HEK293 (cell line): ENCODE measurements around the gene ATRNL1.

Experiments used
- CTCF ChIA-PET: fragments of 350-600 bp; formaldehyde crosslinking; extraction: SDS; loops from one replicate; lab custom pipeline; 2021; ENCODE audit warnings: antibody characterized with exemption; lab: Yijun Ruan, JAX
- POLR2A ChIA-PET: fragments of 300-600 bp; formaldehyde crosslinking; extraction: SDS; loops from one replicate; lab custom pipeline; 2020; ENCODE audit warnings: antibody characterized with exemption, inconsistent platforms; lab: Yijun Ruan, JAX
- H3K27ac ChIP-seq: fragments of 200-500 bp; sonication (Bioruptor generic); 2 replicates; pipeline ENCODE4 v1.5.1; 2014; ENCODE audit warnings: low read depth, low read length, control low read depth, inconsistent platforms; ENCODE audit errors: extremely low read depth
- H3K36me3 ChIP-seq, 2 experiments: fragments of 200-500 bp in 1 of 2; sonication (Bioruptor generic) in 1 of 2; 1 replicate in 1 of 2; 2 replicates in 1 of 2; pipeline ENCODE4 v1.5.1; 2014 to 2017; ENCODE audit warnings: inconsistent platforms in 2 of 2, low read length in 2 of 2; ENCODE audit not compliant: control insufficient read depth in 2 of 2, insufficient read depth in 1 of 2
- H3K4me1 ChIP-seq: fragments of 200-500 bp; sonication (Bioruptor generic); 2 replicates; pipeline ENCODE4 v1.5.1; 2014; ENCODE audit warnings: mild to moderate bottlenecking, low read length, inconsistent platforms; ENCODE audit not compliant: control insufficient read depth, insufficient read depth
- H3K4me3 ChIP-seq: 2 replicates; pipeline ENCODE4 v1.5.1; 2011; ENCODE audit warnings: low read depth, mild to moderate bottlenecking, control low read depth, low read length, moderate library complexity
- H3K9me3 ChIP-seq: fragments of 200-500 bp; sonication (Bioruptor generic); 2 replicates; pipeline ENCODE4 v1.5.1; 2014; ENCODE audit warnings: low read depth, low read length, inconsistent platforms; ENCODE audit not compliant: control insufficient read depth, insufficient read depth
- BCL11A ChIP-seq: fragments of 450-650 bp; formaldehyde crosslinking; IDR thresholded peaks from 2 replicates; pipeline ENCODE4 v1.5.1; 2016; ENCODE audit warnings: low read depth, missing biosample characterization, missing genetic modification characterization
- IKZF3 ChIP-seq: fragments of 450-650 bp; IDR thresholded peaks from 2 replicates; pipeline ENCODE4 v1.5.0; 2018; ENCODE audit warnings: missing biosample characterization, mild to moderate bottlenecking, missing genetic modification characterization, moderate library complexity
- ZFP3 ChIP-seq: fragments of 450-650 bp; formaldehyde crosslinking; IDR thresholded peaks from 2 replicates; pipeline ENCODE4 v1.5.1; 2016; ENCODE audit warnings: low read depth, missing biosample characterization, missing genetic modification characterization
- ZNF10 ChIP-seq: fragments of 450-650 bp; formaldehyde crosslinking; IDR thresholded peaks from 2 replicates; pipeline ENCODE4 v1.5.1; 2017; ENCODE audit warnings: missing biosample characterization, missing genetic modification characterization
- ZNF121 ChIP-seq: fragments of 450-650 bp; formaldehyde crosslinking; IDR thresholded peaks from 2 replicates; pipeline ENCODE4 v1.5.1; 2016; ENCODE audit warnings: missing biosample characterization, missing genetic modification characterization
- ZNF138 ChIP-seq: fragments of 450-650 bp; formaldehyde crosslinking; IDR thresholded peaks from 2 replicates; pipeline ENCODE4 v1.5.1; 2016; ENCODE audit warnings: missing biosample characterization, missing genetic modification characterization, borderline replicate concordance
- ZNF148 ChIP-seq: fragments of 450-650 bp; formaldehyde crosslinking; IDR thresholded peaks from 2 replicates; pipeline ENCODE4 v1.5.0; 2017; ENCODE audit warnings: missing biosample characterization, missing genetic modification characterization, borderline replicate concordance
- ZNF18 ChIP-seq: fragments of 450-650 bp; formaldehyde crosslinking; IDR thresholded peaks from 2 replicates; pipeline ENCODE4 v1.5.1; 2016; ENCODE audit warnings: missing biosample characterization, missing genetic modification characterization
- ZNF19 ChIP-seq: fragments of 450-650 bp; formaldehyde crosslinking; IDR thresholded peaks from 2 replicates; pipeline ENCODE4; 2016; ENCODE audit warnings: missing biosample characterization, missing genetic modification characterization, low read depth
- ZNF26 ChIP-seq: fragments of 450-650 bp; formaldehyde crosslinking; IDR thresholded peaks from 2 replicates; pipeline ENCODE4 v1.5.1; 2016; ENCODE audit warnings: missing biosample characterization, missing genetic modification characterization
- ZNF391 ChIP-seq: fragments of 450-650 bp; formaldehyde crosslinking; IDR thresholded peaks from 2 replicates; pipeline ENCODE4 v1.5.1; 2016; ENCODE audit warnings: low read depth, missing biosample characterization, missing genetic modification characterization, borderline replicate concordance
- ZNF423 ChIP-seq: fragments of 450-650 bp; formaldehyde crosslinking; IDR thresholded peaks from 2 replicates; pipeline ENCODE4 v1.5.1; 2016; ENCODE audit warnings: missing biosample characterization, missing genetic modification characterization
- ZNF433 ChIP-seq: fragments of 450-650 bp; formaldehyde crosslinking; IDR thresholded peaks from 2 replicates; pipeline ENCODE4 v1.5.1; 2016; ENCODE audit warnings: missing biosample characterization, missing genetic modification characterization, low read depth
- ZNF513 ChIP-seq: fragments of 450-650 bp; IDR thresholded peaks from 2 replicates; pipeline ENCODE4 v1.5.1; 2018; ENCODE audit warnings: missing biosample characterization, missing genetic modification characterization
- ZNF645 ChIP-seq: fragments of 450-650 bp; formaldehyde crosslinking; IDR thresholded peaks from 2 replicates; pipeline ENCODE4; 2016; ENCODE audit warnings: missing biosample characterization, missing genetic modification characterization
- ZNF664 ChIP-seq: fragments of 450-650 bp; formaldehyde crosslinking; IDR thresholded peaks from 2 replicates; pipeline ENCODE4 v1.5.1; 2016; ENCODE audit warnings: missing biosample characterization, missing genetic modification characterization
- ZNF670 ChIP-seq: fragments of 450-650 bp; formaldehyde crosslinking; IDR thresholded peaks from 2 replicates; pipeline ENCODE4 v1.5.1; 2016; ENCODE audit warnings: missing biosample characterization, missing genetic modification characterization, low read depth
- ZNF704 ChIP-seq: fragments of 450-650 bp; formaldehyde crosslinking; IDR thresholded peaks from 2 replicates; pipeline ENCODE4 v1.5.1; 2016; ENCODE audit warnings: missing biosample characterization, missing genetic modification characterization
- ZNF76 ChIP-seq: fragments of 450-650 bp; formaldehyde crosslinking; IDR thresholded peaks from 2 replicates; pipeline ENCODE4; 2016; ENCODE audit warnings: low read depth, missing biosample characterization, missing genetic modification characterization, borderline replicate concordance

The ATRNL1 gene

GRCh38 chr10:115790220-115790619 lies 697.1 kb downstream of the ATRNL1 start:
- ChIA-PET CTCF (interaction anchor here (0.5 to 1.8 kb wide), 2 partner anchors 9 to 372 kb away, joined by 3 to 7 read pairs; no protein-coding TSS in a partner anchor), POLR2A (no interaction called here)
- Histone ChIP-seq H3K27ac (no peak overlapping the region), H3K9me3 (no peaks in the 10 kb centered on the region), H3K4me1 (no peaks in the 10 kb centered on the region)
- TF ChIP-seq ZNF26 (tag by site-specific recombination): no peak
- no peak for TF ChIP-seq ZNF121
- TF ChIP-seq, all 188 proteins: peak for 0
- Histone ChIP-seq H3K36me3 (no peaks in the 10 kb centered on the region), H3K4me3 (no peak overlapping the region)

GRCh38 chr10:115795964-115796363 lies 702.8 kb downstream of the ATRNL1 start:
- Histone ChIP-seq H3K27ac (no peak overlapping the region), H3K36me3 (no peaks in the 10 kb centered on the region)
- TF ChIP-seq ZNF138 (tag by site-specific recombination): no peak
- TF ChIP-seq ZNF704 (tag by site-specific recombination): no peak
- TF ChIP-seq ZNF433 (tag by site-specific recombination): no peak
- TF ChIP-seq BCL11A (tag by site-specific recombination): no peak
- no peak for TF ChIP-seq ZNF10 (tag by site-specific recombination)
- TF ChIP-seq ZFP3: no peak
- no peak for TF ChIP-seq IKZF3 (tag by site-specific recombination)
- TF ChIP-seq ZNF19 (tag by site-specific recombination): no peak
- TF ChIP-seq ZNF391: no peak
- TF ChIP-seq ZNF513: no peak
- no peak for TF ChIP-seq ZNF670
- TF ChIP-seq ZNF645 (tag by site-specific recombination): no peak
- no peak for TF ChIP-seq ZNF76 (tag by site-specific recombination)
- no peak for TF ChIP-seq ZNF664 (tag by site-specific recombination)
- no peak for TF ChIP-seq ZNF148 (tag by site-specific recombination)
- TF ChIP-seq ZNF423: no peak
- no peak for TF ChIP-seq ZNF18 (tag by site-specific recombination)
- TF ChIP-seq, all 188 proteins: peak for 0
- Histone ChIP-seq H3K4me1 (no peaks in the 10 kb centered on the region), H3K9me3 (no peaks in the 10 kb centered on the region), H3K4me3 (no peak overlapping the region)
- ChIA-PET CTCF (interaction anchor here (0.6 kb wide), 2 partner anchors 13 to 587 kb away, joined by 3 to 4 read pairs; no protein-coding TSS in a partner anchor), POLR2A (no interaction called here)
